Trophoblast cell (in vitro differentiated cells and primary cell): ENCODE measurements around the gene TRIP12.

Experiments
- DNase-seq, 2 donors: peaks; one replicate each; pipeline ENCODE4 v3.0.0-alpha.2; 2016
- H2AFZ ChIP-seq: 2 replicates; pipeline ENCODE4 v1.6.1; 2013; ENCODE audit warnings: low read length, moderate library complexity, mild to moderate bottlenecking; ENCODE audit not compliant: insufficient read depth, poor library complexity
- H2AK5ac ChIP-seq: 2 replicates; pipeline ENCODE4 v1.6.1; 2013; ENCODE audit warnings: mild to moderate bottlenecking, low read length
- H2BK120ac ChIP-seq: 2 replicates; pipeline ENCODE4 v1.6.1; 2013; ENCODE audit warnings: low read length, mild to moderate bottlenecking, moderate library complexity; ENCODE audit not compliant: insufficient read depth, poor library complexity
- H2BK12ac ChIP-seq: 2 replicates; pipeline ENCODE4 v1.6.1; 2013; ENCODE audit warnings: mild to moderate bottlenecking, low read length, moderate library complexity
- H2BK5ac ChIP-seq: 2 replicates; pipeline ENCODE4 v1.6.1; 2013; ENCODE audit warnings: low read length, low read depth, moderate library complexity, mild to moderate bottlenecking; ENCODE audit not compliant: poor library complexity
- H3K14ac ChIP-seq: 2 replicates; pipeline ENCODE4 v1.6.1; 2013; ENCODE audit warnings: mild to moderate bottlenecking, low read length
- H3K18ac ChIP-seq: 2 replicates; pipeline ENCODE4 v1.6.1; 2013; ENCODE audit warnings: mild to moderate bottlenecking, low read length
- H3K23ac ChIP-seq: 2 replicates; pipeline ENCODE4 v1.6.1; 2013; ENCODE audit warnings: low read length
- H3K27ac ChIP-seq: 2 replicates; pipeline ENCODE4 v1.5.1; 2013; ENCODE audit warnings: low read depth, mild to moderate bottlenecking, inconsistent platforms, low read length, moderate library complexity
- H3K27me3 ChIP-seq: 2 replicates; pipeline ENCODE4 v1.6.1; 2013; ENCODE audit warnings: inconsistent platforms, mild to moderate bottlenecking, low read length, moderate library complexity; ENCODE audit not compliant: insufficient read depth
- H3K36me3 ChIP-seq, 2 experiments: 1 replicate in 1 of 2; 2 replicates in 1 of 2; pipeline ENCODE4 v1.6.1; 2013; ENCODE audit warnings: low read length in 2 of 2, mild to moderate bottlenecking in 2 of 2, moderate library complexity in 1 of 2; ENCODE audit not compliant: insufficient read depth in 2 of 2, control insufficient read depth in 1 of 2
- H3K4ac ChIP-seq: 2 replicates; pipeline ENCODE4 v1.6.1; 2013; ENCODE audit warnings: low read depth, mild to moderate bottlenecking, low read length, moderate library complexity
- H3K4me1 ChIP-seq, 2 experiments: 1 replicate in 1 of 2; 2 replicates in 1 of 2; pipeline ENCODE4 v1.6.1; 2013; ENCODE audit warnings: low read length in 2 of 2, mild to moderate bottlenecking in 2 of 2, moderate library complexity in 1 of 2; ENCODE audit not compliant: insufficient read depth in 2 of 2, control insufficient read depth in 1 of 2
- H3K4me2 ChIP-seq: 2 replicates; pipeline ENCODE4 v1.6.1; 2013; ENCODE audit warnings: inconsistent platforms, mild to moderate bottlenecking, low read length, moderate library complexity
- H3K4me3 ChIP-seq: 2 replicates; pipeline ENCODE4 v1.5.1; 2013; ENCODE audit warnings: mild to moderate bottlenecking, low read depth, low read length, inconsistent platforms
- H3K79me1 ChIP-seq: one replicate; pipeline ENCODE4 v1.6.1; 2013; ENCODE audit warnings: low read length
- H3K79me2 ChIP-seq: 2 replicates; pipeline ENCODE4 v1.6.1; 2013; ENCODE audit warnings: low read length, mild to moderate bottlenecking; ENCODE audit not compliant: control insufficient read depth, insufficient read depth, poor library complexity
- H3K9ac ChIP-seq: 2 replicates; pipeline ENCODE4 v1.6.1; 2013; ENCODE audit warnings: mild to moderate bottlenecking, low read length
- H3K9me3 ChIP-seq: 2 replicates; pipeline ENCODE4 v1.6.1; 2013; ENCODE audit warnings: low read depth, mild to moderate bottlenecking, control low read depth, inconsistent platforms, low read length; ENCODE audit not compliant: insufficient read depth
- H4K12ac ChIP-seq: 2 replicates; pipeline ENCODE4 v1.6.1; 2013; ENCODE audit warnings: low read depth, mild to moderate bottlenecking, low read length, moderate library complexity
- H4K8ac ChIP-seq: 2 replicates; pipeline ENCODE4 v1.6.1; 2013; ENCODE audit warnings: low read depth, mild to moderate bottlenecking, low read length, moderate library complexity
- H4K91ac ChIP-seq: one replicate; pipeline ENCODE4 v1.6.1; 2013; ENCODE audit warnings: low read depth, mild to moderate bottlenecking, low read length, moderate library complexity
- WGBS: extraction: QIAGEN DNeasy Blood & Tissue Kit; methylation state at CpG from one replicate; pipeline ENCODE4 v1.1.7; 2013; ENCODE audit warnings: missing lambda C conversion rate; ENCODE audit not compliant: insufficient read length, insufficient coverage; ENCODE audit errors: extremely low coverage; 5-methylcytosine and 5-hydroxymethylcytosine counted together

Gene TRIP12

DNA sequence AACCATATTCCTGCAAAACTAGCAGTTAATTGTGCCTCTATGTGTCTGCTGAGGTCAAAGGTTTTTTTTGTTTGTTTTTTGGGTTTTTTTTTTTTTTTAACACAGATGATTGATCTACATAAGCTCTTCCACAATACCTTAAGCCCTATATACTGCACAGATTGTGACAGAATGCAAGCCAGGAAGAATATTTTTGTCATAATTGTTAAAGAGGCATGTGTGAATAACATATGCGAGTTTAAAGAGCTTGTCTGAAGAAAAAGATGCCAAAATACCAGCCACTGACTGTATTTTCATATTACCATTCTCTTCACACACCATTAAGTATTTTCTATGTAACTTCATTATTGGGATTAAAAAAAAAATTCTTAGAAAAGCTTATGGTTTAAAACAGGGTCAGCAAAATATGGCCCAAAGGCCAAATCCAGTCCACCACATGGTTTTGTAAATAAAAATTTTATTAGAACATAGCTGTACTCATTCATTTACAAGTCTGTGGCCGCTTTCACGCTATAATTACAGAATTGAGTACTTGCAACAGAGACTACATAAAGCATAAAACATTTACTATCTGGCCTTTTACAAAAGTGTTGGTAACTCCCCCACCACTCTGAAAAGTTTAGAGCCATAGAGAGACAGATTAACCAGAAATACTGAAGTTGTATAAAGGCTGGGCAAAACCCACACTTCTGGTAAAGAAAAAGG is 89.9 kb downstream of the TRIP12 start:
- Histone ChIP-seq H2BK12ac (no peak overlapping the region), H3K4me1 (no peaks in the 10 kb centered on the region), H3K4me3 (no peak overlapping the region), H2AFZ (no peak overlapping the region), H3K79me2 (no peaks in the 10 kb centered on the region), H3K36me3 (peaks cover 13 to 18% of the 10 kb centered on the region in 2 experiments), H4K91ac (no peak overlapping the region), H3K4ac (no peak overlapping the region), H4K8ac (no peak overlapping the region), H3K9ac (no peak overlapping the region), H3K27me3 (no peaks in the 10 kb centered on the region), H3K18ac (no peak overlapping the region), H2BK5ac (no peak overlapping the region), H3K4me2 (no peak overlapping the region), H3K27ac (no peak overlapping the region), H4K12ac (no peak overlapping the region), H3K14ac (no peak overlapping the region), H3K23ac (no peak overlapping the region), H2AK5ac (no peak overlapping the region), H2BK120ac (no peak overlapping the region), H3K79me1 (no peaks in the 10 kb centered on the region), H3K9me3 (peaks cover 2% of the 10 kb centered on the region)
- DNase-seq: no peak
- WGBS: no CpG with 5 or more reads among the region's 3 CpGs

DNA sequence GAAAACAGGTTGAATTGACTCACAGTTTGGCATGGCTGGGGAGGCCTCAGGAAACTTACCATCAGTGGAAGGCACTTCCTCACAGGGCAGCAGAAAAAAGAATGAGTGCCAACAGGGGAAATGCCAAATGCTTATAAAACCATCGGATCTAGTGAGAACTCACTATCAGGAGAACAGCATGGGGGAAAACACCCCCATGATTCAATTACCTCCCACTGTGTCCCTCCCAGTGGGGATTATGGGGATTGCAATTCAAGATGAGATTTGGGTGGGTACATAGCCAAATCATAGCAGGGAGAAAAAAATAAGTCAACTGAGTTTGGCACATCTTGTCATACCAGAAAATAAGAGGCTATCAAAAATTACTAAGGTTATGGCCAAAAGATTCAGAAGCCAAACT is 96.3 kb downstream of the TRIP12 start:
- Histone ChIP-seq H3K27me3 (no peaks in the 10 kb centered on the region), H4K12ac (no peak overlapping the region), H4K91ac (no peak overlapping the region), H4K8ac (no peak overlapping the region), H3K36me3 (peaks cover 8 to 10% of the 10 kb centered on the region in 2 experiments), H2BK12ac (no peak overlapping the region), H2AK5ac (no peak overlapping the region), H2BK120ac (no peak overlapping the region), H3K14ac (no peak overlapping the region), H3K18ac (no peak overlapping the region), H3K4me1 (no peaks in the 10 kb centered on the region), H3K23ac (no peak overlapping the region), H3K79me1 (no peaks in the 10 kb centered on the region), H2BK5ac (no peak overlapping the region), H2AFZ (no peak overlapping the region), H3K79me2 (no peaks in the 10 kb centered on the region), H3K4ac (no peak overlapping the region), H3K4me2 (no peak overlapping the region), H3K9me3 (no peaks in the 10 kb centered on the region), H3K27ac (no peak overlapping the region), H3K9ac (no peak overlapping the region), H3K4me3 (no peak overlapping the region)
- DNase-seq: no peak
- no CpG with 5 or more reads among the region's 1 CpG for WGBS

- Histone ChIP-seq H4K91ac (no peak overlapping the region), H2AK5ac (no peak overlapping the region), H3K23ac (no peak overlapping the region), H3K9me3 (no peaks in the 10 kb centered on the region), H3K18ac (no peak overlapping the region), H3K4me3 (no peak overlapping the region), H4K8ac (no peak overlapping the region), H3K9ac (no peak overlapping the region), H3K14ac (no peak overlapping the region), H3K79me1 (no peaks in the 10 kb centered on the region), H2BK120ac (no peak overlapping the region), H3K27me3 (no peaks in the 10 kb centered on the region), H3K4ac (no peak overlapping the region), H3K36me3 (peaks cover 11% of the 10 kb centered on the region in 2 experiments), H2AFZ (no peak overlapping the region), H3K79me2 (no peaks in the 10 kb centered on the region), H2BK12ac (no peak overlapping the region), H3K4me1 (no peaks in the 10 kb centered on the region), H3K4me2 (no peak overlapping the region), H4K12ac (no peak overlapping the region), H2BK5ac (no peak overlapping the region), H3K27ac (no peak overlapping the region)
- no peak for DNase-seq
- 100% methylated on average over 1 of the region's 3 CpGs for WGBS
Observed at GRCh38 chr2:229821316-229821715, 100.5 kb downstream of the TRIP12 start.

GRCh38 chr2:229818230-229818629 is 103.6 kb downstream of the TRIP12 start:
- Histone ChIP-seq H3K79me2 (no peaks in the 10 kb centered on the region), H3K27ac (no peak overlapping the region), H2AK5ac (no peak overlapping the region), H2AFZ (no peak overlapping the region), H3K36me3 (peaks cover 10 to 12% of the 10 kb centered on the region in 2 experiments), H2BK12ac (no peak overlapping the region), H3K14ac (no peak overlapping the region), H2BK120ac (no peak overlapping the region), H4K91ac (no peak overlapping the region), H3K4me2 (no peak overlapping the region), H3K9ac (no peak overlapping the region), H3K27me3 (no peaks in the 10 kb centered on the region), H3K79me1 (no peaks in the 10 kb centered on the region), H4K8ac (no peak overlapping the region), H4K12ac (no peak overlapping the region), H3K4ac (no peak overlapping the region), H3K4me1 (no peaks in the 10 kb centered on the region), H3K9me3 (no peaks in the 10 kb centered on the region), H2BK5ac (no peak overlapping the region), H3K23ac (no peak overlapping the region), H3K18ac (no peak overlapping the region), H3K4me3 (no peak overlapping the region)
- WGBS: no CpG with 5 or more reads among the region's 3 CpGs
- no peak for DNase-seq
